Common myeloid progenitor, CD34-positive (primary cell): ENCODE results near the gene ZNF221.
"Not testable (repeated sequence)": the region's sequence is repeated elsewhere in the genome, so short reads cannot be mapped to it uniquely, and the experiment has no call there.

Experiments used
- CTCF ChIA-PET: fragments of 350-600 bp; sonication (Branson Sonifier 250); formaldehyde crosslinking; loops from one replicate; lab custom pipeline; 2021; ENCODE audit warnings: antibody characterized with exemption; lab: Charles Lee
- POLR2A ChIA-PET: fragments of 350-600 bp; sonication (Branson Sonifier 250); formaldehyde crosslinking; loops from one replicate; lab custom pipeline; 2021; ENCODE audit warnings: antibody characterized with exemption; lab: Charles Lee
- DNase-seq, 3 donors: peaks; one replicate each; pipeline versions ENCODE4 v3.0.0 to v3.0.0-alpha.2; 2013
- H3K27ac ChIP-seq, 2 experiments: 1 replicate in 1 of 2; 2 replicates in 1 of 2; pipeline ENCODE4 v1.7.0; 2013; ENCODE audit warnings: inconsistent platforms in 2 of 2, low read length in 2 of 2, mild to moderate bottlenecking in 2 of 2, low read depth in 1 of 2, moderate library complexity in 1 of 2; ENCODE audit not compliant: severe bottlenecking in 2 of 2, insufficient read depth in 1 of 2, poor library complexity in 1 of 2
- H3K27me3 ChIP-seq, 5 experiments: replicated peaks in 2 of 5; 1 replicate in 3 of 5; 2 replicates in 2 of 5; pipeline versions ENCODE4 v1.6.1 to v1.7.0; 2013; ENCODE audit warnings: low read length in 4 of 5, mild to moderate bottlenecking in 2 of 5, moderate library complexity in 2 of 5, inconsistent platforms in 1 of 5; ENCODE audit not compliant: insufficient read depth in 5 of 5, control insufficient read depth in 4 of 5
- H3K36me3 ChIP-seq, 4 experiments: 1 replicate in 2 of 4; 2 replicates in 2 of 4; pipeline versions ENCODE4 v1.6.1 to v1.7.0; 2013; ENCODE audit warnings: low read length in 3 of 4, control low read depth in 1 of 4, mild to moderate bottlenecking in 1 of 4; ENCODE audit not compliant: control insufficient read depth in 4 of 4, insufficient read depth in 4 of 4
- H3K4me1 ChIP-seq, 4 experiments: 1 replicate in 3 of 4; 2 replicates in 1 of 4; pipeline versions ENCODE4 v1.6.1 to v1.7.1; 2013; ENCODE audit warnings: low read length in 3 of 4, mild to moderate bottlenecking in 3 of 4, control low read depth in 1 of 4, inconsistent platforms in 1 of 4, moderate library complexity in 1 of 4; ENCODE audit not compliant: control insufficient read depth in 4 of 4, insufficient read depth in 4 of 4; ENCODE audit errors: control extremely low read depth in 1 of 4
- H3K4me3 ChIP-seq, 7 experiments: 1 replicate in 4 of 7; 2 replicates in 3 of 7; pipeline versions ENCODE4 v1.5.1 to v1.7.0; 2013; ENCODE audit warnings: mild to moderate bottlenecking in 7 of 7, low read length in 6 of 7, moderate library complexity in 6 of 7, inconsistent platforms in 2 of 7, low read depth in 2 of 7, control low read depth in 1 of 7; ENCODE audit not compliant: insufficient read depth in 4 of 7, control insufficient read depth in 1 of 7; ENCODE audit errors: extremely low read depth in 1 of 7
- H3K9me3 ChIP-seq, 5 experiments: 1 replicate in 4 of 5; 2 replicates in 1 of 5; pipeline versions ENCODE4 v1.6.1 to v1.7.1; 2013; ENCODE audit warnings: low read length in 4 of 5, mild to moderate bottlenecking in 2 of 5, inconsistent platforms in 1 of 5, low read depth in 1 of 5, moderate library complexity in 1 of 5; ENCODE audit not compliant: control insufficient read depth in 4 of 5, insufficient read depth in 2 of 5; ENCODE audit errors: control extremely low read depth in 1 of 5
- WGBS: methylation state at CpG from one replicate; pipeline ENCODE4 v1.1.5; 2013; ENCODE audit not compliant: insufficient coverage; 5-methylcytosine and 5-hydroxymethylcytosine counted together

Gene ZNF221

GRCh38 chr19:43934985-43935708 lies 15.9 kb upstream of the ZNF221 start, which contains the start of gene ZNF45:
Gene ZNF45, minus strand, starts transcription at chr19:43935282. Its CDS starts 13,097 bp downstream, at chr19:43922185.
- Histone ChIP-seq H3K27me3 (no peaks in the 10 kb centered on the region), H3K4me3 (peak within 1 kb of the TSS; percentile 61 to 98 (median 94)), H3K27ac (peak within 1 kb of the TSS; percentile 80 to 89), H3K4me1 (peaks cover 8 to 15% (median 12%) of the 10 kb centered on the region in 4 experiments), H3K9me3 (peaks cover 5 to 7% (median 6%) of the 10 kb centered on the region in 5 experiments), H3K36me3 (peaks cover 10 to 27% (median 23%) of the 10 kb centered on the region in 4 experiments)
- ChIA-PET CTCF (interaction anchor here (1.2 kb wide), 1 partner anchor 16 kb away, joined by 5 read pairs; the partner anchor contains the start of gene ZNF221), POLR2A (interaction anchor here (1.3 kb wide), 1 partner anchor 18 kb away, joined by 3 read pairs; no protein-coding TSS in a partner anchor)
- DNase-seq = peak; percentile 92 to 94 (median 94)
- 0% methylated on average over 37 of the region's 42 CpGs for WGBS

- H3K27me3 ChIP-seq = no peaks in the 10 kb centered on the region
- peaks cover 8 to 16% (median 14%) of the 10 kb centered on the region in 4 experiments for H3K36me3 ChIP-seq
- H3K4me1 ChIP-seq = peaks cover 8 to 15% (median 12%) of the 10 kb centered on the region in 4 experiments
- H3K27ac ChIP-seq = no peak overlapping the region
- 88% methylated on average over 4 of the region's 5 CpGs for WGBS
- peaks cover 2 to 9% (median 6%) of the 10 kb centered on the region in 5 experiments for H3K9me3 ChIP-seq
- DNase-seq = no peak
- ChIA-PET POLR2A (no interaction called here), CTCF (no interaction called here)
- no peak overlapping the region for H3K4me3 ChIP-seq
Measured at GRCh38 chr19:43936188-43936587, 14.8 kb upstream of the ZNF221 start.

- ChIA-PET POLR2A (no interaction called here), CTCF (no interaction called here)
- H3K27me3 ChIP-seq = no peaks in the 10 kb centered on the region
- H3K9me3 ChIP-seq = peaks cover 0 to 11% (median 4%) of the 10 kb centered on the region in 5 experiments
- H3K36me3 ChIP-seq = no peaks in the 10 kb centered on the region
- WGBS = no CpG with 5 or more reads among the region's 3 CpGs
- H3K27ac ChIP-seq = no peak overlapping the region
- no peak for DNase-seq
- peaks cover 0 to 7% (median 3%) of the 10 kb centered on the region in 4 experiments for H3K4me1 ChIP-seq
- no peak overlapping the region for H3K4me3 ChIP-seq
Measured at GRCh38 chr19:43939557-43940260, 11.3 kb upstream of the ZNF221 start.

- DNase-seq = no peak
- POLR2A ChIA-PET = no interaction called here
- WGBS = no CpG with 5 or more reads among the region's 4 CpGs
- peaks cover 0 to 2% (median under 1%) of the 10 kb centered on the region in 4 experiments for H3K4me1 ChIP-seq
- no peak overlapping the region for H3K4me3 ChIP-seq
- CTCF ChIA-PET = no interaction called here
- H3K9me3 ChIP-seq = peaks cover 0 to 13% (median 6%) of the 10 kb centered on the region in 5 experiments
- no peaks in the 10 kb centered on the region for H3K36me3 ChIP-seq
- H3K27me3 ChIP-seq = no peaks in the 10 kb centered on the region
- H3K27ac ChIP-seq = no peak overlapping the region
Measured at GRCh38 chr19:43940719-43941118, 10.3 kb upstream of the ZNF221 start.

GRCh38 chr19:43941209-43941608 lies 9.8 kb upstream of the ZNF221 start:
- ChIA-PET POLR2A (no interaction called here), CTCF (interaction anchor here (1.3 kb wide), 1 partner anchor 10 kb away, joined by 6 read pairs; no protein-coding TSS in a partner anchor)
- DNase-seq = no peak
- WGBS = no CpG with 5 or more reads among the region's 5 CpGs
- Histone ChIP-seq H3K27me3 (no peaks in the 10 kb centered on the region), H3K27ac (no peak overlapping the region), H3K36me3 (no peaks in the 10 kb centered on the region), H3K4me1 (no peaks in the 10 kb centered on the region), H3K4me3 (no peak overlapping the region), H3K9me3 (peaks cover 0 to 14% (median 10%) of the 10 kb centered on the region in 5 experiments)

GRCh38 chr19:43947412-43947811 lies 3.6 kb upstream of the ZNF221 start:
- H3K4me3 ChIP-seq, H3K4me1 ChIP-seq, H3K36me3 ChIP-seq, POLR2A ChIA-PET, H3K27ac ChIP-seq, CTCF ChIA-PET, H3K27me3 ChIP-seq: not testable (repeated sequence)
- peak in 2 of 3 donors; percentile 14 to 36 for DNase-seq
- 0% methylated on average over 1 of the region's 1 CpG for WGBS
- peaks cover 2 to 41% (median 11%) of the 10 kb centered on the region in 5 experiments for H3K9me3 ChIP-seq
